Thoracic aorta (tissue), 2 donors: ENCODE results near the gene RAB27B. TPM values are rescaled to one million over a fixed set of nuclear protein-coding genes. Genes with fewer than 3 reads are reported as not detected.

Source experiments
- ATAC-seq: fragments of 150-250 bp; one replicate; pipeline ENCODE4 v1.8.0; 2017; ENCODE audit warnings: low read depth; ENCODE audit not compliant: insufficient number of reproducible peaks, low FRiP score
- DNase-seq: peaks from one replicate; pipeline ENCODE4 v3.0.0-alpha.2; 2020; ENCODE audit warnings: low spot score
- H3K27ac ChIP-seq, 2 donors: fragments of 200-600 bp; sonication (generic); 1 replicate in 1 of 2; 2 replicates in 1 of 2; pipeline ENCODE4 v1.5.1; 2016; ENCODE audit warnings: mild to moderate bottlenecking in 2 of 2, moderate library complexity in 2 of 2
- H3K27me3 ChIP-seq: fragments of 200-600 bp; sonication (generic); replicated peaks from 2 replicates; pipeline ENCODE4 v1.6.0; 2016; ENCODE audit warnings: mild to moderate bottlenecking; ENCODE audit not compliant: insufficient read depth
- H3K36me3 ChIP-seq: fragments of 200-600 bp; sonication (generic); one replicate; pipeline ENCODE4 v1.5.1; 2016
- H3K4me1 ChIP-seq, 2 donors: fragments of 200-600 bp; sonication (generic); 1 replicate in 1 of 2; 2 replicates in 1 of 2; pipeline versions ENCODE4 v1.5.1 to v1.6.0; 2016; ENCODE audit warnings: low read depth in 2 of 2, mild to moderate bottlenecking in 1 of 2; ENCODE audit not compliant: control insufficient read depth in 1 of 2
- H3K4me3 ChIP-seq: fragments of 200-600 bp; sonication (generic); 2 replicates; pipeline ENCODE4 v1.5.1; 2016; ENCODE audit warnings: mild to moderate bottlenecking
- H3K9me3 ChIP-seq: fragments of 200-600 bp; sonication (generic); 2 replicates; pipeline ENCODE4 v1.5.1; 2016
- total RNA-seq, 2 donors: library from RNA; depleted of rRNA; stranded (reverse); fragments of >200 nt; gene quantifications; one replicate each; pipeline versions ENCODE4 v1.1.0 to v1.2.3, GENCODE V29; 2016
- TF ChIP-seq, protein P1 (sequence below): fragments of 200-600 bp; sonication (generic); IDR thresholded peaks from one replicate; pipeline ENCODE4 v1.5.1; 2019; ENCODE audit warnings: antibody characterized with exemption

Gene RAB27B
- total RNA-seq, 2 donors from 2014 or later, result 0.42 to 0.95 TPM

DNA sequence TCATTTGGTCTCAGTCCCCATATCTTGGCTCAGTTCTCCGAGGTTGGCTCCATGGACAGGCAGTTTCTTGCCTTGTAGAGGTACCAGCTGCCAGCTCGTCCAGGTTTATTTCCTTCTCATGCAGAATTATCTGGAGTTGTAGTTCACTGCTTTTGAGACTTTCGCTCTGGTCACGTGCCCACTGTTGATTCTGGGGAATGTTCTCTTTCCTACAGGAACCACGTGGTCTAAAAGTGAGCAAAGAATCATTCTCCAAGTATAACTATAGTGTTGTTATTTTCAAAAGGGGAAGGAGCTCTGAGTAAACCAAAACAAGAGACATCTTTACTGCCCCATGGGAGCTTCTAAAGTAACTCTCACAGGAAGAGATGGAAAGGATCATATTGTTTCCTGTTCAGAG lies 41.2 kb upstream of the RAB27B start:
- H3K9me3 ChIP-seq, result no peaks in the 10 kb centered on the region
- H3K4me3 ChIP-seq, result no peak overlapping the region
- H3K36me3 ChIP-seq, result no peaks in the 10 kb centered on the region
- TF ChIP-seq, protein P1, sequence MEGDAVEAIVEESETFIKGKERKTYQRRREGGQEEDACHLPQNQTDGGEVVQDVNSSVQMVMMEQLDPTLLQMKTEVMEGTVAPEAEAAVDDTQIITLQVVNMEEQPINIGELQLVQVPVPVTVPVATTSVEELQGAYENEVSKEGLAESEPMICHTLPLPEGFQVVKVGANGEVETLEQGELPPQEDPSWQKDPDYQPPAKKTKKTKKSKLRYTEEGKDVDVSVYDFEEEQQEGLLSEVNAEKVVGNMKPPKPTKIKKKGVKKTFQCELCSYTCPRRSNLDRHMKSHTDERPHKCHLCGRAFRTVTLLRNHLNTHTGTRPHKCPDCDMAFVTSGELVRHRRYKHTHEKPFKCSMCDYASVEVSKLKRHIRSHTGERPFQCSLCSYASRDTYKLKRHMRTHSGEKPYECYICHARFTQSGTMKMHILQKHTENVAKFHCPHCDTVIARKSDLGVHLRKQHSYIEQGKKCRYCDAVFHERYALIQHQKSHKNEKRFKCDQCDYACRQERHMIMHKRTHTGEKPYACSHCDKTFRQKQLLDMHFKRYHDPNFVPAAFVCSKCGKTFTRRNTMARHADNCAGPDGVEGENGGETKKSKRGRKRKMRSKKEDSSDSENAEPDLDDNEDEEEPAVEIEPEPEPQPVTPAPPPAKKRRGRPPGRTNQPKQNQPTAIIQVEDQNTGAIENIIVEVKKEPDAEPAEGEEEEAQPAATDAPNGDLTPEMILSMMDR, result no peak
- DNase-seq (no peak), ATAC-seq (no peak)
- no peaks in the 10 kb centered on the region for H3K4me1 ChIP-seq
- H3K27ac ChIP-seq, result no peak overlapping the region
- no peaks in the 10 kb centered on the region for H3K27me3 ChIP-seq

DNA sequence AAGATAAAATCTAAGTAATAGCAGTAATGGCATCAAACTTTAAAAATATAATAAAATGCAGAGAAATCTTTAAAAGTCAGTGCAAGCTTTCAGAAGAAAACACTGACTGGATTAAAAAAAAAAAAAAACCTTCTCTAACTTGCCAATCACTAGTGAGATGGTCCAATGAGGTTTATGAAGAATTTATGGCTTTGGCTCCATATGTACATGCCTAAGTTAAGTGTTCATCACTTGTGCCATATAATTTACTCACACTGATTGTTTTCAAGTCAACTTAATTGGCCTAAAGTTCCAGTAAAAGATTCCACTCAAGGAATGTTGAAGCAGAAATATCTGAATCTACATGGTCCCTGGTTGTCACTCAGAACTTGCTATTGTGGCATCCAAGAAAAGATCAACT lies 40.7 kb upstream of the RAB27B start:
- H3K4me1 ChIP-seq, result no peaks in the 10 kb centered on the region
- H3K27me3 ChIP-seq, result no peaks in the 10 kb centered on the region
- H3K9me3 ChIP-seq, result no peaks in the 10 kb centered on the region
- TF ChIP-seq, protein P1, result no peak
- no peaks in the 10 kb centered on the region for H3K36me3 ChIP-seq
- H3K27ac ChIP-seq, result no peak overlapping the region
- H3K4me3 ChIP-seq, result no peak overlapping the region
- ATAC-seq (no peak), DNase-seq (no peak)

DNA sequence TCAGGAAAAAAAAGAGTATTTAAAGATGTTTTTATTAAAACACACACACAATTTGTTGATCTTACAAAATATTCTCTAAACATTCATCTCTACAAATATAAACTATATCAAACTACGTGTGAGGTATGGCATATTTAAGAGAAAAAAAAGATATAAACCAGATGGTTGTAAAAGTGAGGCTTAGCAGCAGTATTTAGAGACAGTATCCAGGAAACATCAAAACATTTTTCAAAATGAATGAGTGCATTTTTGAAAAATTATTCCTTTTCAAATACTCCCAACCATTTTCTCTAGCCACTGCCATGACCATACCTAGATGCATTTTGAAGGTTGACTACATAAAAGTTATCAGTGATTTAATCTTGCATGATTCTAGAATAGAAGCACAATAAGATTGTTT lies 38.2 kb upstream of the RAB27B start:
- H3K36me3 ChIP-seq, result no peaks in the 10 kb centered on the region
- TF ChIP-seq, protein P1, result no peak
- no peaks in the 10 kb centered on the region for H3K4me1 ChIP-seq
- DNase-seq (no peak), ATAC-seq (no peak)
- H3K27me3 ChIP-seq, result no peaks in the 10 kb centered on the region
- no peak overlapping the region for H3K4me3 ChIP-seq
- no peak overlapping the region for H3K27ac ChIP-seq
- no peaks in the 10 kb centered on the region for H3K9me3 ChIP-seq

DNA sequence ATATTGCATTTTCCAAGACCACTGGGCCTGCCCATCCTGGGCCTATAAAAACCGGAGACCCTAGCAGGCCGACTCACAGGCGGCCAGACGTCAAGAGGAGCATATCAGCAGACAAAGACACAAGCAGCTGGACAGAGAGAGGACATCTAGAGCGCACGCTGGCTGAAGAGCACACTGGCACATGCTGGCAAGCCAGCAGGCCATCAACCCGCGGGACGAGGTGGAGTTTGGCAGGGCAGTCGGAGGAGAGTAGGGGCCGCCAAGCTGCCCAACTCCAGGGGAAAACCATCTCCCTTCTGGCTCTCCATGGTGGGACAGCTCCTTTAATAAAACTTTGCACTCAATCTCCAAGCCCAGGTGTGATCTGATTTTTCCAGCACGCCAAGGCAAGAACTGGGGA lies 36.6 kb upstream of the RAB27B start:
- no peak overlapping the region for H3K27ac ChIP-seq
- ATAC-seq, result no peak
- no peaks in the 10 kb centered on the region for H3K36me3 ChIP-seq
- no peak overlapping the region for H3K4me3 ChIP-seq
- H3K27me3 ChIP-seq, result no peaks in the 10 kb centered on the region
- TF ChIP-seq, protein P1, result no peak
- no peaks in the 10 kb centered on the region for H3K9me3 ChIP-seq
- no peaks in the 10 kb centered on the region for H3K4me1 ChIP-seq
- no peak for DNase-seq

DNA sequence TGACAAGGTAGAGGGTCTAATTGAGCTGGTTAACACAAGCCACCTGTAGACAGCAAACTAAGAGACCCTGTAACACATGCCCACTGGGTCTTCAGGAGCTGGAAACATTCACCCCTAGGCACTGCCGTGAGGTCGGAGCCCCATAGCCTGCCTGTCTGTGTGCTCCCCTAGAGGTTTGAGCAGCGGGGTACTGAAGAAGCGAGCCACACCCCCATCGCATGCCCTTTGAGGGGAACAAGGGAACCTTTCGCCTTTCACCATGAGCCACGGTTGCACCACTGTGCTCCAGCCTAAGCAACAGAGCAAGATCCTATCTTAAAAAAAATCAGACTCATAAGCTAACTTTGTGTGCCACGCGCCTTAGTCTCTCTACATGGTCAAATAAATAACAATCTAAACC lies 36.2 kb upstream of the RAB27B start:
- TF ChIP-seq, protein P1, result no peak
- Histone ChIP-seq H3K9me3 (no peaks in the 10 kb centered on the region), H3K36me3 (no peaks in the 10 kb centered on the region), H3K27ac (no peak overlapping the region), H3K27me3 (no peaks in the 10 kb centered on the region), H3K4me3 (no peak overlapping the region), H3K4me1 (no peaks in the 10 kb centered on the region)
- DNase-seq (no peak), ATAC-seq (no peak)
